DMS53 (cell line): Measurements from ENCODE around the gene DEFB108B.
"Not testable (repeated sequence)": the region's sequence is repeated elsewhere in the genome, so short reads cannot be mapped to it uniquely, and the experiment has no call there.

Experiments
- DNase-seq: peaks from one replicate; lab custom pipeline; 2025; lab: John Stamatoyannopoulos, UW

DEFB108B gene

GRCh38 chr11:71821539-71821938, 11.5 kb upstream of the DEFB108B start:
- not testable (repeated sequence) for DNase-seq

DNA sequence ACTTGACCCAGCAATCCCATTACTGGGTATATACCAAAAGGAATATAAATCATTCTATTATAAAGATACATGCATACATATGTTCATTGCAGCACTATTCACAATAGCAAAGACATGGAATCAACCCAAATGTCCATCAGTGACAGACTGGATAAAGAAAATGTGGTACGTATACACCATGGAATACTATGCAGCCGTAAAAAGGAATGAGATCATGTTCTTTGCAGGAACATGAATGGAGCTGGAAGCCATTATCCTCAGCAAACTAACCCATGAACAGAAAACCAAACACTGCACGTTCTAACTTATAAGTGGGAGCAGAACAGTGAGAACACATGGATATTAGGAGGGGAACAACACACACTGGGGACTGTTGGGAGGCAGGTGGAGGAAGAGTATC, 3.8 kb upstream of the DEFB108B start:
- DNase-seq: not testable (repeated sequence)

DNA sequence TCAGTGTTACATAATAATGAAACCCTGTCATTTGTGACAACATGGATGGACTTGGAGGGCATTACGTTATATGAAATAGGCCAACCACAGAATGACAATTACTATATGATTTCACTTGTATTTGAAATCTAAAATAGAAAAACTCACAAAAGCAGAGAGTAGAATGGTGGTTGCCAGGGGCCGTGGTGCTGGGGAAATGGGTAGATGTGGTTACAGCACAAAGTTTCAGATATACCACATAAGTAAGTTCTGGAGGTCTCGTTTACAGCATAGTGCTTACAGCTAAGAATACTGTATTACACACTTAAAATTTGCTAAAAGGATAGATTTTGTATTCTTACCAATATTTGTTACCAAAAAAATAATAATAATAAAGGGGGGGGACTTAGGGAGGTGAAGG, 3.3 kb upstream of the DEFB108B start:
- not testable (repeated sequence) for DNase-seq

- DNase-seq: peak; percentile 38
These were observed 9.7 kb downstream of the DEFB108B start for GRCh38 chr11:71842720-71843119.

DNA sequence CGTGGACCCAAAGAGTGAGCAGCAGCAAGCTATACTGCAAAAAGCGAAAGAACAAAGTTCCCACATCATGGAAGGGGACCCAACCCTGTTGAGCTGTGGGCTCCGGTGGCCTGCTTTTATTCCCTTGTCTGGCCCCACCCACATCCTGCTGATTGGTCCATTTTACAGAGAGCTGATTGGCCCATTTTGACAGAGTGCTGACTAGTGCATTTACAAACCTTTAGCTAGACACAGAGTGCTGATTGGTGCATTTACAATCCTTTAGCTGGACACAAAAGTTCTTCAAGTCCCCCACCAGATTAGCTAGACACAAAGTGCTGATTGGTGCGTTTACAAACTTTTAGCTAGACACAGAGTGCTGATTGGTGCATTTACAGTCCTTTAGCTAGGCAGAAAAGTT, 10.4 kb downstream of the DEFB108B start:
- DNase-seq: not testable (repeated sequence)

GRCh38 chr11:71843858-71844257, 10.9 kb downstream of the DEFB108B start:
- DNase-seq: no peak

DNA sequence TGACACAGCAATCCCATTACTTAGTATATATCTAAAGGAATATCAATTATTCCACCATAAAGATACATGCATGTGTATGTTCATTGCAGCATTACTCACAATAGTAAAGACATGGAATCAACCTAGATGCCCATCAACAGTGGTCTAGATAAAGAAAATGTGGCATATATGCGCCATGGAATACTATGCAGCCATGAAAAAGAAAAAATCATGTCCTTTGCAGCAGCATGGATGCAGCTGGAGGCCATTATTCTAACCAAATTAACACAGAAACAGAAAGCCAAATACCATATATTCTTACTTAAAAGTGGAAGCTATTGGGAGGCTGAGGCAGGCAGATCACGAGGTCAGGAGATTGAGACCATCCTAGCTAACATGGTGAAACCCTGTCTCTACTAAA, 20.9 kb downstream of the DEFB108B start:
- DNase-seq: not testable (repeated sequence)

GRCh38 chr11:71855880-71856279, 22.9 kb downstream of the DEFB108B start:
- DNase-seq: not testable (repeated sequence)

GRCh38 chr11:71860835-71861234, 27.8 kb downstream of the DEFB108B start:
- not testable (repeated sequence) for DNase-seq

DNA sequence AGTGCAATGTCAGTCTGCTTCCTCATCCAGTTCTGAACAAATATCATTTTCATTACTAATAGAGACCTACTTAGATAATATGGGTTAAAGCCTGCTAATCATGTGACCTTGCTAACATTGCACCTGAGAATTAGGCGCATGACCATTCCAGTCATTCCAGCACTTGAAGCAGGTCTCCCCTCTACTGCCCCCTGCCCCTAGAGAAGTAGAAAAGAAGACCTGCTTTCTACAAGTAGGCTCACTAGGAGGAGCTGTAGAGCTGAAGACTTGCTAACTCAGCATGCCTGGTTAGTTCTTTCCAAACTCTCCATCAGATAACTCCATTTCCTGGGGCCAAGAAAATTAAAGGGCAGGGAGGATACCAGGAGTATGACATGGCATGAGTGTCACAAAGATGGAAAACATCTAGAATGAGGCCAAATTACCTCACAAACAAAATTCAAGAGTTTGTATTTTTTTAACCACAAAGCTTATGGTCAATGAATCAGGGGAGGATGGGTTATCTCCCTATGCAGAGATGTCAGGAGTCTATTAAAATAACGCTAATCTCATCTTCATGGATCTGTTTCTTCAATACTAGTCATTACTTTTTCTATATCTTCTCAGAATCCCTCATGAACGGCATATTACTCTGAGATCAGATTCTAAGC, 31.1 kb downstream of the DEFB108B start:
- peak; percentile 90 for DNase-seq

DNA sequence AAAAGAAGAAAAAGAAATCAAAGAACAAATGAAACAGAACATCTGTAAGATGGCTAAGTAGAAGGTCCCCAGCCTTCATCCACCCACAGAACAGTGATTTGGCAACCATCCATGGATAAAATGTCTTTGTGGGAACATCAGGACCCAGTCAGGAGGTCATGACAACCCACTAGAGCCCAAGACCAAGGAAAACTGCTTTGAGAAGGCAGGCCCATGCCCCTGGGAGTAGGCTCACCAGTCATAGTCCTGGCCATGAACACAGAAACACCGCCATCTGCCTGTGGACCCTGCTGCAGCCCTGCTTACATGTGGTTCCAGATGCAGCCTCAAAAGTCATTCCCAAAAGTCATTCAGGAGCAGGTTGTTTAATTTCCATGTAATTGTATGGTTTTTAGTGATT, 34.2 kb downstream of the DEFB108B start:
- not testable (repeated sequence) for DNase-seq

- not testable (repeated sequence) for DNase-seq
These were observed 36.9 kb downstream of the DEFB108B start for GRCh38 chr11:71869931-71870330.

DNA sequence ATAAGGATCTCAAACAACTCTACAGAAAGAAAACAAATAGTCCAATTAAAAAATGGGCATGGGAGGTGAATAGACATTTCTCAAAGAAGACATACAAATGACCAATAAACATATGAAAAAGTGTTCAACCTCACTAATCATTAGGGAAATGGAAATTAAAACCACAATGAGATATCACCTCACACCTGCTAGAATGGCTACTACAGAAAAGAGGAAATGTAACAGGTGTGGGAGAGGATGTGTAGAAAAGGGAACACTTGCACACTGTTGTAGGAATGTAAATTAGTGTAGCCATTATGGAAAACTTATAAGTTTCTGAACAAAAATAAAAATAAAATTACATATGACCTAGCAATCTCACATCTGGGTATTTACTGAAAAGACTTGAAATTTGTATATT, 37.7 kb downstream of the DEFB108B start:
- DNase-seq: not testable (repeated sequence)

- not testable (repeated sequence) for DNase-seq
These were observed 43.3 kb downstream of the DEFB108B start for GRCh38 chr11:71876262-71876661.

DNA sequence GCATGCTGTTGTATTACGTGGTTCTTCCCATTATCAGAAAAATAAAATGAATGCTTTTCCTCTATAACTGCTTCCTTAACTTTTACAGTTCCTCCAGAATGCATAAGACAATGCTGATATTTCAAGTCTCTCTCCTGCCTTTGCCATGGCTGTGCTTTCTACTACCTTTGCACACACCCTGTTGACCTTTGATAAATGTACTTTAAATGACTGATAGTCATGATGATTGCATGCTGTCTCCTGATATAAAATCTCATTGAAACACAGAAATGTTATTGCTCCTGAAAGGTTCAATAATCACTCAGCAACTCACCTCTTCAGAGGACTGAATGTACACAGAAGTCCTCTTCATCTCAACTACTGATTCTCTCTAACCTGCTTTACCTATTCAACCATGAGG, 45.1 kb downstream of the DEFB108B start, which contains the start of gene DEFB131B:
DEFB131B (plus strand) TSS at position 395 of the 400 bp plus-strand sequence; CDS start at position 395, 0 bp downstream.
- DNase-seq: not testable (repeated sequence)

DNA sequence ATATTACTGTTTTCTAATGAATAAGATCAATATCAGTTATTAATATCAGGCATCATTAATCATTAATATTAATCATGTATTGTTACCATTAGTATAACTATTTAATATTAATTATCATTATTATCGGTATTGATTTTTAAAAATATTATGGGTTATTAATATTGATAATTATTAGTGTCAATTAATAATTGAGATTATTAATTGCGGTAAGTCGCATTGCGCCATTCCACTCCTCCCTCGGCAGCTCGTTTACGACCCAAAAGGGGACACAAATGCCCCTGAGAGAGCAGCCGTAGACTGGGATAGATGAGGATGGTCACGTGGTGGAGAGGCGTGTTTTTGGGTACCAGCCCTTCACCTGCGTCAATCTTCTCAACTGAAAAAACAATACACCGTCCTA, 52.8 kb downstream of the DEFB108B start:
- not testable (repeated sequence) for DNase-seq
